B cell (primary cell): Measurements from ENCODE around the gene ANKS1B. TPM values are rescaled to one million over a fixed set of nuclear protein-coding genes. Genes with fewer than 3 reads are reported as not detected.

Source experiments
- ATAC-seq: fragments of 200-7000 bp; cut with Tn5 transposase; one replicate; pipeline ENCODE4 v1.10.0; 2021; ENCODE audit warnings: low read depth, mild to moderate bottlenecking, moderate number of reproducible peaks, moderate library complexity
- CTCF ChIA-PET: fragments of 350-600 bp; sonication (Branson Sonifier 250); formaldehyde crosslinking; loops from one replicate; lab custom pipeline; 2021; ENCODE audit warnings: antibody characterized with exemption, inconsistent platforms; lab: Charles Lee
- POLR2A ChIA-PET: fragments of 350-600 bp; sonication (Branson Sonifier 250); formaldehyde crosslinking; loops from one replicate; lab custom pipeline; 2021; ENCODE audit warnings: antibody characterized with exemption; lab: Charles Lee
- DNase-seq: peaks from one replicate; pipeline ENCODE4 v3.0.0; 2013
- H2AFZ ChIP-seq: 2 replicates; pipeline ENCODE4 v1.6.1; 2012; ENCODE audit warnings: mild to moderate bottlenecking, low read depth, low read length; ENCODE audit not compliant: insufficient read depth, poor library complexity, severe bottlenecking
- H3K27ac ChIP-seq, 2 donors: 1 replicate in 1 of 2; 2 replicates in 1 of 2; pipeline ENCODE4 v1.5.1; 2012 to 2013; ENCODE audit warnings: low read length in 2 of 2, mild to moderate bottlenecking in 2 of 2, moderate library complexity in 1 of 2
- H3K27me3 ChIP-seq, 4 experiments: fragments of 200-600 bp in 1 of 4; sonication (generic) in 1 of 4; replicated peaks in 1 of 4; 1 replicate in 2 of 4; 2 replicates in 2 of 4; pipeline versions ENCODE4 v1.6.1 to v1.7.0; 2013 to 2016; ENCODE audit warnings: low read length in 3 of 4, mild to moderate bottlenecking in 2 of 4, mixed read lengths in 1 of 4, moderate library complexity in 1 of 4; ENCODE audit not compliant: insufficient read depth in 4 of 4, control insufficient read depth in 3 of 4; ENCODE audit errors: control extremely low read depth in 1 of 4
- H3K36me3 ChIP-seq, 2 experiments: replicated peaks in 1 of 2; 1 replicate in 1 of 2; 2 replicates in 1 of 2; pipeline versions ENCODE4 v1.6.1 to v1.7.1; 2013; ENCODE audit warnings: low read length in 1 of 2; ENCODE audit not compliant: insufficient read depth in 2 of 2, control insufficient read depth in 1 of 2; ENCODE audit errors: control extremely low read depth in 1 of 2, extremely low read depth in 1 of 2
- H3K4me1 ChIP-seq, 2 donors: fragments of 200-600 bp in 1 of 2; sonication (generic) in 1 of 2; 1 replicate in 1 of 2; 2 replicates in 1 of 2; pipeline versions ENCODE4 v1.5.1 to v1.6.1; 2013 to 2017; ENCODE audit warnings: low read length in 2 of 2; ENCODE audit not compliant: control insufficient read depth in 2 of 2, insufficient read depth in 2 of 2
- H3K4me2 ChIP-seq: replicated peaks from 2 replicates; pipeline ENCODE3; 2012; ENCODE audit warnings: mild to moderate bottlenecking, low read depth, low read length; ENCODE audit not compliant: poor library complexity, severe bottlenecking
- H3K4me3 ChIP-seq, 5 experiments: fragments of 200-600 bp in 1 of 5; sonication (generic) in 1 of 5; 1 replicate in 3 of 5; 2 replicates in 2 of 5; pipeline versions ENCODE4 v1.5.1 to v1.7.0; 2011 to 2016; ENCODE audit warnings: low read length in 4 of 5, mild to moderate bottlenecking in 4 of 5, low read depth in 2 of 5, control low read depth in 1 of 5, moderate library complexity in 1 of 5; ENCODE audit not compliant: insufficient read depth in 1 of 5; ENCODE audit errors: control extremely low read depth in 1 of 5, extremely low read depth in 1 of 5
- H3K79me2 ChIP-seq: fragments of 200-600 bp; sonication (generic); one replicate; pipeline ENCODE4 v1.6.0; 2016; ENCODE audit warnings: low read length; ENCODE audit not compliant: control insufficient read depth, insufficient read depth
- H3K9ac ChIP-seq: fragments of 200-600 bp; sonication (generic); 2 replicates; pipeline ENCODE4 v1.6.1; 2017; ENCODE audit warnings: mild to moderate bottlenecking, low read length, moderate library complexity
- H3K9me3 ChIP-seq, 3 donors: one replicate each; pipeline versions ENCODE4 v1.6.1 to v1.7.1; 2013; ENCODE audit warnings: low read length in 2 of 3; ENCODE audit not compliant: control insufficient read depth in 2 of 3, insufficient read depth in 1 of 3; ENCODE audit errors: control extremely low read depth in 1 of 3
- H4K20me1 ChIP-seq: 2 replicates; pipeline ENCODE4 v1.6.0; 2012; ENCODE audit warnings: mild to moderate bottlenecking, low read length; ENCODE audit not compliant: insufficient read depth, control insufficient read depth, poor library complexity, severe bottlenecking
- H3K27ac Mint-ChIP-seq: one replicate; pipeline ENCODE4 v1.8.0; 2021; ENCODE audit warnings: mixed read lengths
- H3K27me3 Mint-ChIP-seq: one replicate; pipeline ENCODE4 v1.8.0; 2021; ENCODE audit warnings: mixed read lengths
- H3K4me1 Mint-ChIP-seq: one replicate; pipeline ENCODE4 v1.8.0; 2021; ENCODE audit warnings: mixed read lengths
- H3K4me3 Mint-ChIP-seq: one replicate; pipeline ENCODE4 v1.8.0; 2021; ENCODE audit warnings: mixed read lengths
- H3K9me3 Mint-ChIP-seq: one replicate; pipeline ENCODE4 v1.8.0; 2022; ENCODE audit warnings: mixed read lengths; ENCODE audit not compliant: insufficient read depth
- CTCF ChIP-seq: fragments of 200-600 bp; IDR thresholded peaks from one replicate; pipeline ENCODE4 v1.8.0; 2022; ENCODE audit warnings: antibody characterized with exemption, mild to moderate bottlenecking
- EZH2 ChIP-seq: IDR thresholded peaks from 2 replicates; pipeline ENCODE4 v1.6.1; 2012; ENCODE audit warnings: borderline replicate concordance, low read depth, mild to moderate bottlenecking, moderate library complexity, low read length; ENCODE audit not compliant: insufficient read depth, poor library complexity, severe bottlenecking
- WGBS: methylation state at CpG from one replicate; pipeline ENCODE4 v1.1.5; 2013; ENCODE audit warnings: missing lambda C conversion rate; ENCODE audit not compliant: insufficient coverage; 5-methylcytosine and 5-hydroxymethylcytosine counted together
- intact Hi-C: fragments of 100-400 bp; cut with micrococcal nuclease; formaldehyde crosslinking; loops from one replicate; pipeline ENCODE4 v1.10.0; 2022
- polyA plus RNA-seq: library from polyadenylated mRNA; depleted of rRNA; stranded (reverse); fragments of >200 nt; gene quantifications from 2 replicates; pipeline ENCODE4 v1.2.3, GENCODE V29; 2012
- total RNA-seq, 2 donors: library from RNA; stranded (reverse); fragments of 120-200 nt in 1 of 2; gene quantifications; 1 replicate in 1 of 2; 2 replicates in 1 of 2; pipeline versions ENCODE4 v1.2.3 to v1.2.4, GENCODE V29; 2013 to 2022

Gene ANKS1B
- total and polyA plus RNA-seq, 2 donors (not counting 1 experiment from before 2014, with no cell fraction given): not detected

GRCh38 chr12:98696036-98696646, 1288.6 kb downstream of the ANKS1B start:
- Histone ChIP-seq H3K27ac (no peak overlapping the region), H3K9ac (no peak overlapping the region), H2AFZ (no peak overlapping the region), H3K9me3 (no peaks in the 10 kb centered on the region), H3K4me2 (no peak overlapping the region), H3K4me1 (no peaks in the 10 kb centered on the region), H3K36me3 (peaks cover 2 to 47% of the 10 kb centered on the region in 2 experiments), H3K4me3 (no peak overlapping the region), H3K27me3 (no peaks in the 10 kb centered on the region), H4K20me1 (no peaks in the 10 kb centered on the region), H3K79me2 (no peaks in the 10 kb centered on the region)
- H3K27ac Mint-ChIP-seq: no peak overlapping the region
- no peak for TF ChIP-seq CTCF
- no peak for TF ChIP-seq EZH2
- peaks cover 2% of the 10 kb centered on the region for H3K4me1 Mint-ChIP-seq
- no peaks in the 10 kb centered on the region for H3K9me3 Mint-ChIP-seq
- intact Hi-C loops: no loop called here
- WGBS: 95% methylated on average over 4 of the region's 8 CpGs
- DNase-seq (no peak), ATAC-seq (no peak)
- POLR2A ChIA-PET: no interaction called here
- no peak overlapping the region for H3K4me3 Mint-ChIP-seq
- CTCF ChIA-PET: no interaction called here
- H3K27me3 Mint-ChIP-seq: no peaks in the 10 kb centered on the region

GRCh38 chr12:98691351-98691750, 1293.4 kb downstream of the ANKS1B start:
- Mint-ChIP-seq H3K27me3 (no peaks in the 10 kb centered on the region), H3K4me3 (no peak overlapping the region), H3K27ac (no peak overlapping the region), H3K9me3 (no peaks in the 10 kb centered on the region), H3K4me1 (peaks cover 2% of the 10 kb centered on the region)
- ChIA-PET CTCF (no interaction called here), POLR2A (no interaction called here)
- intact Hi-C loops: no loop called here
- no peak for TF ChIP-seq EZH2
- TF ChIP-seq CTCF: no peak
- Histone ChIP-seq H3K4me3 (no peak overlapping the region), H3K27ac (no peak overlapping the region), H3K9ac (no peak overlapping the region), H2AFZ (no peak overlapping the region), H3K9me3 (no peaks in the 10 kb centered on the region), H3K4me2 (no peak overlapping the region), H4K20me1 (no peaks in the 10 kb centered on the region), H3K4me1 (no peaks in the 10 kb centered on the region), H3K27me3 (no peaks in the 10 kb centered on the region), H3K79me2 (no peaks in the 10 kb centered on the region), H3K36me3 (peaks cover 4 to 49% of the 10 kb centered on the region in 2 experiments)
- DNase-seq (no peak), ATAC-seq (no peak)
